Daoy (cell line): Measurements from ENCODE around the gene STX18. TPM values are rescaled to one million over a fixed set of nuclear protein-coding genes. Genes with fewer than 3 reads are reported as not detected.

ENCODE experiments used
- DNase-seq: peaks from one replicate; pipeline ENCODE4 v3.0.0-alpha.2; 2015; ENCODE audit warnings: low read depth
- total RNA-seq: library from RNA; depleted of rRNA; stranded (reverse); fragments of >200 nt; shearing (Covaris generic); gene quantifications from 2 replicates; pipeline ENCODE4 v1.2.3, GENCODE V29; 2014; rRNA removed

STX18 gene
- total RNA-seq, 1 experiment from 2014 or later: 48.1 TPM

DNA sequence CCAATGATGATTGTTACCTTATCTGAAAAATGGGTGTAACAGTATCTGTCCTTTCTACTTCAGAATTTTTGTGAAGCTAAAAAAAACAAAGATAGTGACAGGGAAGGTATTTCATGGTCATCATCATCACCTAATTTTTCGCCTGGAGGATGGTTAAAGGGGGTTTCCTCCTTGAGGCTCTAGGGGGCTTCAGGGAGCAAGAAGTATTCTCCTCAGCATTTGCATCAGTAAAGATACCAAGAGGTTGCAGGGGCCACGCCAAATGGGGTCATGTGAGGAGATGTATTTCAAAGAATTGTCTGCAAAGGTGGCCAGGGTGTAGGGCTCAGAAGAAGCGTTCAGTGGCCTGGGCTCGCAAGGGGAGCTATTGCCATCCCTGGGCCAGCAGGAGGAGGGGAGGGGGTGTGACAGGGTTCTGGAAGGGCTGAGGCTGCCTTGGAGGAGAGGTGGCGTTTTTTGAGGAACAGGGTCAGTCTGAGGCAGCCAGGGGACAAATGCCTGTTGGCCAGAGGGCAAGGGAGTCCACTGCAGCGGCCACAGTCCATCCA lies 162.2 kb downstream of the STX18 start:
- no peak for DNase-seq

DNA sequence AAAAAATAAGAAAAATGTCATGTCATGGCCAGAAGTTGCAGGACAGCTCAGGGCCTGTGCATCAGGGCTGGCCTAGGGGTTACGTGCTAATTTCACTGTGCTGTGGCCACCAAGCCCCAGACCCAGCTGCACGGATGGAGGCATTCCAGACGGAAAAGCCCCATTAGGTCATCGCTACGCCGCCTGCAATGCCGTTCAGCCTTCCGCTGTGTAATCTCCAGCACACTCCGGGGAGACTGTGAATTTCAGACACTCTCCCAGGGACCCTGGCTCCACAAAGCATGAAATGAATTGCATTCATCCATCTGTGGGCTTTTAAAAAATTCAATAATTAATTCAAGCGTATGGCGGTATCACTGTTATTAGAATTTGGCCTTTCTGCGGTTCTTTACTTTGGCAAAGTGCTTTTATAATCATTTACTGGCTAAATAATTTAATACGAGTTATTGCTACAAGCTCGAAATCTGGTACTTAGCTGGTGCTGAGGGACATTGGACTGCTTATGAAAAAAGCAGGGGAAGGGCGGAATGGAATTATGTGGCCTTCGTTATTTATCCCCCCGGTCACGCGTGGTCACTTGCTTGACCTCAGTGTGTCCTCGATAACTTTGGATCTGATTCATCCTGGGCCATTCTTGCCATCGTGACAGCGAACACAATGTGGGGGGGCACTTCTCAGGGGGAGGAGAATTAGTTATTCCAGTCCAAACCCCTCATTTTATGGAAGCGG lies 164.0 kb downstream of the STX18 start:
- no peak for DNase-seq

DNA sequence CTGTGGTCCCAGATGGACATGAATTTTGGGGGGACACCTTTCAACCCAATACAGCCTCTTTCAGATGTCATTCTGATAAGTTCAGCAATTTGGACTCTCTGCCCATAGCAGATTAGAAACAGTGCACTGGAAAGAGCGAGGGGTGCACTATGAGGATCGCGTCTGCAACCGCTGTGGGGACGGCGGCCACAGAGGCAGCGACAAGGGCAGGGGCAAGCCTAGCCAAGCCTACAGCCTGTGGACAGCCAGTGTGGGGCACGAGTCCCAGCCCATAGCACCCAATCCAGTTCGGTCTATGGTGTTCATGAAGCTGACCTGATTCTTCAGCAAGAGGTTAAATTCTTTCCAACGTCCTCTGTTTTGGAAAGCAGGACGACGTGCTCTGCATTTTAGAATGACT lies 164.7 kb downstream of the STX18 start:
- DNase-seq: no peak

DNA sequence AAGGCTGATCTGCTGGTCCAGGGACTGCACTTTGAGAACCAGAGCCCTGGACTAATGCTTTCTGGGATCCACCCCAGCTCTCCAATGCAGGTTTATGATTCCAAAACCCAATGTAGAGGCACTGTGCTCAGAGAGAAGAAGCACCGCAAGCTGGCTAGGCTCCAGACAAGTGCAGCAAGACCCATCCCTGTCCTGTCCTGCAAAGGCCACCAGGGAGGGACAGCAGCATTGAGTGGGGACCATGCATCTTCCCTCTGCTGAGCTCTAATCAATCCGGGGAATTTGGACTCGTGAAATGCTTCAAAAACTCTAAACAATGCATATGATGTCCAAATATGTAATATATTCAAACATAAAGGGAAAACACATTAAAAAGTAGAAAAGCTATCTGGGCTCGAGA lies 165.8 kb downstream of the STX18 start:
- no peak for DNase-seq

DNA sequence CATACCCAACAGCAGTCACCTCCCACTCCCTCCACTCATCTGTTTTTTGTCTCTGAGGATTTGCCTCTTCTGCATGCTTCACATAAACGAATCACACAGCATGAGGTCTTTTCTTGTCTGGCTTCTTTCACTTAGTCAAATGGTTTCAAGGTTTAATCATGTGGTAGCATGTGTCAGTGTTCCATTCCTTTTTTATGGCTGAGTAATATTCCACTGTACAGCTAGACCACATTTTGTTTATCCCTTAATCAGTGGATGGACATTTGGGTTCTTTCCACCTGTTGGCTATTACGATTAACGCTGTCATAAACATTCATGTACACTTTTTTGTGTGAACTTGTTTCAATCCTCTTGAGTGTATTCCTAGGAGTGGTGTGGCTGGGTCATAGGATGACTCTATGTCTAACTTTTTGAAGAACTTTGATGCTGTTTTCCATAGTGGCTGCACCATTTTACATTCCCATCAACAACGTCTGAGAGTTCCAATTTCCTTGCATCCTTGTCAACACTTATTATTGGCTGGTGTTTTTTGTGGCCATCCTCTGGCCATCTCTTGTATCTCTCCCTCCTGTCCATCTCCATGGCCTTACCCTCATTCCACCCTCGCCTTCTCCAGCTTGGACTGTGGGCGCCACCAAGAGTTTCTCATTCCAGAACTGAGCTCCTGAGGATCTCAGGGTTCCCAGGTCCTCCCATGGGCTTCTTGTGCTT lies 167.3 kb downstream of the STX18 start:
- no peak for DNase-seq

Other genes starting within 250 kb of the STX18 start
- 4.4 and 10.2 TPM in 2 replicates for gene NSG1, start 154.9 kb downstream of the STX18 start, total RNA-seq